Measurements from ENCODE around the gene AGTRAP.

Gene AGTRAP

DNA sequence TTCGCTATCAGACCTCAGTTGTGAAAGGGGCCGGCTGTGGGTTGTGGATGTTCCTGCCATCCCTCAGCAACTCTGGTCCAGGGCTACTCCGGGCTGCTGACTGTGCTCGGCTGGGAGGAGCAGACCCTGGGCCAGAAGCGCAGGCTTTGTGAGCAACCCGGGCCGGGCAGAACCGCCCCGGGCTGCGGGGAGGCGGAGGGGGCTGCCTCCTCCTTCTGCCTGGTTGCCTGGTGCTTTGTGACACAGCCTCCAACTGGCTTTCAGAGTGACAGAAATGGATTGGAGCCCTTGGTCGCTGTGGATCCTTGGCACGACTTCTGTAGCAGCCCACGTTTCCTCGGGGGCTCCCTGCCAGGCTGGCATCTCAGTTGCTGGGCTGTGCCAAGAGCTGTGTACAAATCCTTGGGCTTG is 34.4 kb upstream of the AGTRAP start:
- DNase-seq (ENCODE audit: low spot score), result no peak
- TF ChIP-seq, protein P1, sequence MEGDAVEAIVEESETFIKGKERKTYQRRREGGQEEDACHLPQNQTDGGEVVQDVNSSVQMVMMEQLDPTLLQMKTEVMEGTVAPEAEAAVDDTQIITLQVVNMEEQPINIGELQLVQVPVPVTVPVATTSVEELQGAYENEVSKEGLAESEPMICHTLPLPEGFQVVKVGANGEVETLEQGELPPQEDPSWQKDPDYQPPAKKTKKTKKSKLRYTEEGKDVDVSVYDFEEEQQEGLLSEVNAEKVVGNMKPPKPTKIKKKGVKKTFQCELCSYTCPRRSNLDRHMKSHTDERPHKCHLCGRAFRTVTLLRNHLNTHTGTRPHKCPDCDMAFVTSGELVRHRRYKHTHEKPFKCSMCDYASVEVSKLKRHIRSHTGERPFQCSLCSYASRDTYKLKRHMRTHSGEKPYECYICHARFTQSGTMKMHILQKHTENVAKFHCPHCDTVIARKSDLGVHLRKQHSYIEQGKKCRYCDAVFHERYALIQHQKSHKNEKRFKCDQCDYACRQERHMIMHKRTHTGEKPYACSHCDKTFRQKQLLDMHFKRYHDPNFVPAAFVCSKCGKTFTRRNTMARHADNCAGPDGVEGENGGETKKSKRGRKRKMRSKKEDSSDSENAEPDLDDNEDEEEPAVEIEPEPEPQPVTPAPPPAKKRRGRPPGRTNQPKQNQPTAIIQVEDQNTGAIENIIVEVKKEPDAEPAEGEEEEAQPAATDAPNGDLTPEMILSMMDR (IDR thresholded peaks at IDR 0.05; ENCODE audit: borderline replicate concordance, control extremely low read depth, extremely low read depth, insufficient read depth, missing control alignments), result no peak
- in situ Hi-C loops (cut with MboI; ENCODE audit: low sequenced_read_pairs, unreplicated experiment), result no loop called here

DNA sequence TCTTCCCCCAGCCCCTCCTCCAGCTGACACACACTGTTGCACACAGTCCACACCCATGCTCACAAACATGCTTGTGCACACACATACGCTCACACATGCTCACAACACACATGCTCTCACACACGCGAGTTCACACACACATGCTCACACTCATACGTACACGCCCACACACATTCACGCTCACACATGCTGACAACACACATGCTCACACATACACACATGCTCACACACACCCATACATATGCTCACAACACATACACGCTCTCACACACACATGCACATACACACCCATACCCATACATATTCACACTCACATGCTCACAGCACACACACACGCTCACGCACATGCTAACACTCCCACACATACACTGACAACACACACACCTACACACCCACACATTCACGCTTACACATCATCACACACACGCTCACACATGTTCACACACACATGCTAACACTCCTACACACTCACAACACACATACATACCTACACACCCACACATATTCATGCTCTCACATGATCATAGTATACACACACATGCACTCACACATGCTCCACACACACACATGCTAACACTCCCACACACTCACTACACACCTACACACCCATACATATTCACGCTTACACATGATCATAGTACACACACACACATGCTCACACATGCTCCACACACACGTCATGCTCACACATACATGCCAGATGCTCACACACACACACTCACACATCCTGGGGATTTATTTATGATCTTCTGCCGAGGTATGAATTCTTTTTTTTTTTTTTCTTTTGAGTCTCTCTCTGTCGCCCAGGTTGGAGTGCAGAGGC is 33.7 kb upstream of the AGTRAP start:
- no peak for DNase-seq (ENCODE audit: low spot score)
- TF ChIP-seq, protein P1 (IDR thresholded peaks at IDR 0.05; ENCODE audit: borderline replicate concordance, control extremely low read depth, extremely low read depth, insufficient read depth, missing control alignments), result no peak
- in situ Hi-C loops (cut with MboI; ENCODE audit: low sequenced_read_pairs, unreplicated experiment), result no loop called here

DNA sequence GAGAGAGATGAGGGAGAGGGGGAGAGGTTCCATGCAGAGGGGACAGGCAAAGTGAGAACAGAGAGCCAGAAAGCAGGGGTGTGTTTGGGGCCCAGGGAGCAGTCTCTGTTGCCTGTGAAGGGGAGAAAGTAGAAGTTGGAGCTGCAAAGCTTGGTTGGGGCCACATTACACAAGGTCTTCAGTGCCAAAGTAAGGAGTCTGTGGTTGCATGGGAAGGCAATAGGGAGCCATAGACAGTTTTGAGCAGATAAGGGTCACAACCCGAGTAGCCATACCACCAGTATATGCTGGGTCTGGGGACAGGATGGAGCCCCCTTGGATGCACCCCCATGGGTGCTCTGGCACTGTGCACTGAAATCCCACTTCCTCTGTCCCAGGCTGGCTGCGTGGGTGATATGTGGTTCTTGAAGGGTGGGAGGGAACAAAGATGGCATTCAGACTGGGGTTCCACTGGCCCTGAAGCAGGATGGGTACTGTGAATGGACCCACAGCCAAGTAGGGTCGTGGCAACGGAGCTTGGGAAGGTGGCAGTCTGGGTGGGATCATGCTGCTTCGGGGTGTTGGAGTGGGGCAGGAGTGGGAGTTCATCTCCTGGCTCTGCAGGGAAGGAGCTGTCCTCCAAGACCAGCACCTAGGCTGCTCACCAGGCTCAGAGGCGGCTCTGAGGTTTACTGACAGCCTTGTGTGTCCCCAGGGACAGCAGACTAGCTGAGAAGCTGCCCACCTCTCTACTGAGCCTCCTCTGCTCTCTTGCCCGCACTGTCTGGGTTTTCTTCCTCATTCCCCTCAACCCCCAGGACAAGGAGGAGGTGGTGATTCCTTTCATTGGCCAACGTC is 32.4 kb upstream of the AGTRAP start:
- TF ChIP-seq, protein P1 (IDR thresholded peaks at IDR 0.05; ENCODE audit: borderline replicate concordance, control extremely low read depth, extremely low read depth, insufficient read depth, missing control alignments), result no peak
- DNase-seq (ENCODE audit: low spot score), result no peak
- in situ Hi-C loops (cut with MboI; ENCODE audit: low sequenced_read_pairs, unreplicated experiment), result no loop called here

DNA sequence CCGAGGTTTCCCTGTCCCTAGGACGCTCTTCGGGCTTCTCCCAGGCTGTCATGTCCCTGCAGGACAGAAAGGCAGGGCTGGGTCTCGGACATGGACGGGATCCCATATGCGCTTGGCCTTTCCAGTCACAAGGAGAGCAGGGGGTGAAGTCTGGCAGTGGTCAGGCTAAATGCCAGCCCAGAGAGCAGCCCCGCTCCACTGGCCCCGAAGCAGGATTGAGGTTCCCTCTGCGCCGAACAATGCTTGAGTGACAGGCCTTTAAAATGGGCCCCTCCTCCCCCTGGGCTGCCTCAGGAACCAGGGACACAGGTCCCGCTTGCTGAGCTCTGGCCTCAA is 31.8 kb upstream of the AGTRAP start:
- in situ Hi-C loops (cut with MboI; ENCODE audit: low sequenced_read_pairs, unreplicated experiment), result no loop called here
- DNase-seq (ENCODE audit: low spot score), result no peak
- TF ChIP-seq, protein P1 (IDR thresholded peaks at IDR 0.05; ENCODE audit: borderline replicate concordance, control extremely low read depth, extremely low read depth, insufficient read depth, missing control alignments), result no peak

DNA sequence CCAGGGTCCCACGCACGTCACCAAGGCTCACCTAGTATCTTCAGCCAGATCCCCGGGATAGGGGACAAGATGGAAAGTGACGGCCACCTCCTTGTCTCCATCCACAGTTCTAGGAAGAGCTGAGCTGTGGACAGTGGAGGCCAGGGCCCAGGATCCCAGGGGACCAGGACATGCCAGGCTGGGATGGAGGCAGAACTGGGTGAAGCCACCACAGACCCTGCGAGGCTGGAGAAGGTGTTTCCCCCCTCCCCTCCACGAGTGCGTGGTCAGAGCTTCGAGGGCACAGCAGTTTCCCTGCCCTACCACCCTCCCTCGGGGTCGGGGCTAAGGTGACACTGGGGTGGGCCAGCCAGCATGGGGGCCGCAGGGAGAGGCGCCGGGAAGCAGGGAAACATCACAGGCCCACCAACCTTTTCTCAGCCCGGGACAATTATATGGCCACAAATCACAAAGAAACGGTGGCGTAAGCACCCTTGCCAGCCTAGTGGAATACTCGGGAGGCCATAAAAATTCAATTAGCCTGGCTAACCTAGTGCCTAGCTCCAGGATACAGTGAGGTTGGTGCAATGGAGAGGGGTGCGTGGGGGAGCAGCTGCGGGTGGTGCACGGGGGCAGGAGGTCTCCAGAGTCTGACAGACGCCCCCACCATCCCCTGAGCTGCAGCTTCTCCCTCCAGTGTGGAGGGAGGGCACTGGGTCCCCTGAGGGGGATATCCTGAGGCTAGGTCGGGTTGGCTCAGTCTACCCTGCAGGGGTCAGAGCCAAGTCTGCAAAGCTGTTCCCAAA is 31.1 kb upstream of the AGTRAP start:
- no peak for DNase-seq (ENCODE audit: low spot score)
- in situ Hi-C loops (cut with MboI; ENCODE audit: low sequenced_read_pairs, unreplicated experiment), result no loop called here
- TF ChIP-seq, protein P1 (IDR thresholded peaks at IDR 0.05; ENCODE audit: borderline replicate concordance, control extremely low read depth, extremely low read depth, insufficient read depth, missing control alignments), result no peak

DNA sequence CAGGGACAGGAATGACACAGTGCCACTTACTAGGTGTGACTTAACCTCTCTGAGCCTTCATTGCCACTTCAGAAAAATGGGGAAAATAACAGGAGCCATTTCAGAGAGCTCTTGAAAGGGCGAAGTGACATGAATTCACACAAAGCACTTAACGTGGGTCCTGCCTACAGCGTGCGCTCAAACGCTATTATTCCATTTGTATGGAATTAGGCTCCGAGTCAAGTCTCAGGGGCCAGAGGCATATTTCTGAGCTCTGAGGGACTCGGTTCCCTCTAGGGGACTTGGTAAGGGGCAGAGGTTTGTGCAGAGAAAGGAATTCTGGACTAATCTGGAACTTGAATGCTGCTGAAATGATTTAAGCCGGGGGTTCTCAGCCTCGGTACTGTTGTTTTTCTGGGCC is 30.3 kb upstream of the AGTRAP start:
- TF ChIP-seq, protein P1 (IDR thresholded peaks at IDR 0.05; ENCODE audit: borderline replicate concordance, control extremely low read depth, extremely low read depth, insufficient read depth, missing control alignments), result no peak
- DNase-seq (ENCODE audit: low spot score), result no peak
- in situ Hi-C loops (cut with MboI; ENCODE audit: low sequenced_read_pairs, unreplicated experiment), result no loop called here

Data from GM13976 (cell line).